ENCODE results near the gene ACTN3.

- TF ChIP-seq EP300 (IDR thresholded peaks at IDR 0.05), result no peak
- TF ChIP-seq CHD2 (IDR thresholded peaks at IDR 0.05; ENCODE audit: low read length, partially characterized antibody), result no peak
- TF ChIP-seq JUN (IDR thresholded peaks at IDR 0.05), result no peak
- TF ChIP-seq MAX (IDR thresholded peaks at IDR 0.05), result no peak
- no peak for TF ChIP-seq CTCF (IDR thresholded peaks at IDR 0.05)
- TF ChIP-seq HOXB13 (CRISPR knock-in tag; IDR thresholded peaks at IDR 0.05; ENCODE audit: low read depth), result no peak
- TF ChIP-seq CBX8 (IDR thresholded peaks at IDR 0.05), result no peak
- no peak for TF ChIP-seq RCOR1 (IDR thresholded peaks at IDR 0.05; ENCODE audit: low read depth, low read length)
- TF ChIP-seq MAZ (IDR thresholded peaks at IDR 0.05; ENCODE audit: borderline replicate concordance, low read depth, low read length), result no peak
Measured at GRCh38 chr11:66564538-66564937, 17.8 kb downstream of the ACTN3 start.

All from A549 (cell line).